Fibroblast of mammary gland (primary cell): ENCODE data around the gene GABRA6.
"Not testable (repeated sequence)": the region's sequence is repeated elsewhere in the genome, so short reads cannot be mapped to it uniquely, and the experiment has no call there.

ENCODE experiments used
- DNase-seq: peaks from one replicate; pipeline ENCODE4 v3.0.0-alpha.2; 2010; ENCODE audit warnings: low read depth
- H3K4me3 ChIP-seq: 2 replicates; pipeline ENCODE4 v1.5.1; 2011; ENCODE audit warnings: low read depth, mild to moderate bottlenecking, low read length, moderate library complexity; ENCODE audit not compliant: control insufficient read depth
- TF ChIP-seq, protein P1 (sequence below): conservative IDR thresholded peaks from 2 replicates; pipeline ENCODE4 v1.5.1; 2011; ENCODE audit warnings: low read depth, low read length, inconsistent platforms; ENCODE audit not compliant: control insufficient read depth, insufficient read depth

GABRA6 gene

GRCh38 chr5:161685461-161685860 lies at the start of gene GABRA6:
Gene GABRA6 (plus strand): TSS chr5:161685721. CDS start chr5:161685990, 269 bp downstream.
- no peak within 1 kb of the TSS for H3K4me3 ChIP-seq
- TF ChIP-seq, protein P1, sequence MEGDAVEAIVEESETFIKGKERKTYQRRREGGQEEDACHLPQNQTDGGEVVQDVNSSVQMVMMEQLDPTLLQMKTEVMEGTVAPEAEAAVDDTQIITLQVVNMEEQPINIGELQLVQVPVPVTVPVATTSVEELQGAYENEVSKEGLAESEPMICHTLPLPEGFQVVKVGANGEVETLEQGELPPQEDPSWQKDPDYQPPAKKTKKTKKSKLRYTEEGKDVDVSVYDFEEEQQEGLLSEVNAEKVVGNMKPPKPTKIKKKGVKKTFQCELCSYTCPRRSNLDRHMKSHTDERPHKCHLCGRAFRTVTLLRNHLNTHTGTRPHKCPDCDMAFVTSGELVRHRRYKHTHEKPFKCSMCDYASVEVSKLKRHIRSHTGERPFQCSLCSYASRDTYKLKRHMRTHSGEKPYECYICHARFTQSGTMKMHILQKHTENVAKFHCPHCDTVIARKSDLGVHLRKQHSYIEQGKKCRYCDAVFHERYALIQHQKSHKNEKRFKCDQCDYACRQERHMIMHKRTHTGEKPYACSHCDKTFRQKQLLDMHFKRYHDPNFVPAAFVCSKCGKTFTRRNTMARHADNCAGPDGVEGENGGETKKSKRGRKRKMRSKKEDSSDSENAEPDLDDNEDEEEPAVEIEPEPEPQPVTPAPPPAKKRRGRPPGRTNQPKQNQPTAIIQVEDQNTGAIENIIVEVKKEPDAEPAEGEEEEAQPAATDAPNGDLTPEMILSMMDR, result no peak
- DNase-seq, result no peak

DNA sequence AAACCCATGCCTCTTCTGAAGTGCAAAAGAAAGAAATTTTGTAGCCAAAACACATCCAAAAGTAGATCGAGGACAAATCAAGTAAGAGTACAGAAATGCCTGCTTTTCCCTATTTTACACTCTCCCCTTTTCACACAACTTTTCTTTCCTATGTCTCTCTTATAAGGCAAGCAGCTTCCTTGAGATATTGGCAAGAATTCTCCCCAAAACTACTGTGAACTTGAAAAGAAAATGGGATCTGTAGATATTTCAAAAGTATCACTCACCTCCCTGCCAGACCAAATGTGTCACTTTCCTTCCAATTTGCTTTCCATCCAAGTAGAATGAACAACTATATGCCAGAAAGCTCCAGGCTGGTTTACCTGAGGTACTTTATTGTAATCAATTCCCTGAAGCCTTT lies 47.9 kb upstream of the GABRA6 start:
- DNase-seq, result no peak
- TF ChIP-seq, protein P1, result no peak
- H3K4me3 ChIP-seq, result no peak overlapping the region

DNA sequence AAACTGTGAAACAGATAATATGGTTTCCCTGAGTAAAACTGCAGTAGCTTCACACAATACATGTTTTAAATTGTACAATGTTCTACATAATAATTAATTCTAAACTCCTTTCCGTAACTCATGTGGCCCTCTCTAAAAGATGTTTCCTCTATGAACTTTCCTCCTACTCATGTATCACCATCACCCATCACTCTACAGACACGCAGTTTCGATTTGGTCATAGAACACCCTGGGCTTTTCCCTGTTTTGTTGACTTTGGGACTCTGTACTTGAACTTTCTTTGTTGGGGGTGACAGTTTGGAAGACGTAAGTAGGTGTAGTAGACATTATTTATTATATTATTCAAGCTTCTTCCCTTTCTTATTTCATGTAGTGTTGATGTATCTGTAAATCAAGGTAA lies 44.1 kb upstream of the GABRA6 start:
- DNase-seq, result no peak

GRCh38 chr5:161645264-161645663 lies 40.3 kb upstream of the GABRA6 start:
- H3K4me3 ChIP-seq, result no peak overlapping the region
- TF ChIP-seq, protein P1, result no peak
- no peak for DNase-seq

More for the DNA sequence above, 44.1 kb upstream of the GABRA6 start:
- TF ChIP-seq, protein P1, result no peak
- H3K4me3 ChIP-seq, result no peak overlapping the region

DNA sequence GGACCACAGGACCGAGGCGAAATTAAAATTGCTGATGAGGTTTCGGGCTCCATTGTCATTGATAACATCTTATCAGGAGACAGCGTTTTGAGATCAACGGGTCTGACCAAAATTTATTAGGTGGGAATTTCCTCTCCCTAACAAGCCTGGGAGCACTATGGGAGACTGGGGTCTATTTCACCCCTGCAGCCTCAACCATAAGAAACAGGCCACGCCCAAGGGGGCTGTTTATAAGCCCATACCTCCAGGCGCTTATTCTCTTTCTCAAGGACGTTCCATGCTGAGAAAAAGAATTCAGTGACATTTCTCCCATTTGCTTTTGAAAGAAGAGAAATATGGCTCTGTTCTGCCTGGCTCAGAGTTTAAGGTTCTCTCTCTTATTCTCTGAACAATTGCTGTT lies 33.6 kb upstream of the GABRA6 start:
- H3K4me3 ChIP-seq, result not testable (repeated sequence)

DNA sequence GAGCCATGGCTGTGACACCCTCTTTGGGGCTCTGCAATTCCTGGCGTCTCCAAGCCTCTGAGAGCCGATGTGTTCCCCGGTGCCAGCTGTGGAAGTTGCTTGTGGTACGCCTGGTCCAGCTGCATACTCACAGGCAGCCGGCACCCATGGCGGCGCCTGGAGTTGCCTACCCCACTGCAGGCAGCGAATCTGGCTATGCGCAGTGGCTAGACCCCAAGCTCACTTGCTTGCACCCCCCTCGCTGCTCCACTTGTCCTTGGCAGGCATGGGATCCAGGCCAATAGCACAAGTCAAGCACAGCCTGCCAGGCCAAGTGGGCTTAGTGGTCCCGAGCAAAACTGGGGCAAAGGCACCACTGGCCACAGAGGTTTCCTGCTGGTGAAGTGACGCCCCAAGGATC lies 24.7 kb upstream of the GABRA6 start:
- no peak for DNase-seq
- TF ChIP-seq, protein P1, result no peak
- no peak overlapping the region for H3K4me3 ChIP-seq

More for the DNA sequence above, 33.6 kb upstream of the GABRA6 start:
- DNase-seq, result not testable (repeated sequence)

DNA sequence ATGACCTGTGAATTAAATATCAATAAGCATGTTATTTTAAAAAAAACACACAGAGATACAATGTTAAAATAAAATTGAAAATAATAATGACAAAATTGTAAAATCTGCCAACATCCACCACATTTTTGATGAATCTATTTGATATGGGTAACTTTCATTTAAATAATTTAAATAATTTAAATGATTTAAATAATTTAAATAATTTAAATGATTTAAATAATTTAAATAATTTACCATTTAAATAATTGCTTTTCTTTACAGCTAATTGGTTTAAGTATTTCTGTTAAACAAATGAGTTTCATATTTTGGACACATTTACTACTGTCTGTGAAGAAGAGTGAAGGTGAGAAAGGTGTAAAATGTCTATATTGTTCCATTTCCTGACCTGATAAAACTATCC lies 22.1 kb upstream of the GABRA6 start:
- H3K4me3 ChIP-seq, result no peak overlapping the region
- TF ChIP-seq, protein P1, result no peak
- no peak for DNase-seq
